SK-N-SH treated with all-trans-retinoic acid at 6 μM for 48 hours (cell line): Measurements from ENCODE around the gene ITIH1.

Experiments
- BACH2 ChIP-seq: fragments of 250-450 bp; sonication (Bioruptor Pico); IDR thresholded peaks from 2 replicates; pipeline ENCODE4 v1.9.0; 2021; ENCODE audit warnings: mild to moderate bottlenecking, borderline replicate concordance
- CREB5 ChIP-seq: fragments of 250-450 bp; sonication (Bioruptor Pico); IDR thresholded peaks from 2 replicates; pipeline ENCODE4 v1.5.1; 2020; ENCODE audit warnings: low read depth, mild to moderate bottlenecking, moderate library complexity
- GLIS3 ChIP-seq: fragments of 250-450 bp; sonication (Bioruptor Pico); IDR thresholded peaks from 2 replicates; pipeline ENCODE4 v1.5.0; 2020; ENCODE audit warnings: mild to moderate bottlenecking, moderate library complexity
- ISL1 ChIP-seq: fragments of 250-450 bp; sonication (Bioruptor Pico); IDR thresholded peaks from 2 replicates; pipeline ENCODE4 v2.1.2; 2022; ENCODE audit warnings: mild to moderate bottlenecking, moderate library complexity
- PATZ1 ChIP-seq: fragments of 250-450 bp; sonication (Bioruptor Pico); IDR thresholded peaks from 2 replicates; pipeline ENCODE4 v1.8.0; 2020; ENCODE audit warnings: mild to moderate bottlenecking, moderate library complexity, borderline replicate concordance
- POU6F1 ChIP-seq: fragments of 250-450 bp; sonication (Bioruptor Pico); IDR thresholded peaks from 2 replicates; pipeline ENCODE4 v1.8.0; 2021; ENCODE audit warnings: low read depth, mild to moderate bottlenecking, moderate library complexity, borderline replicate concordance
- PPARA ChIP-seq: fragments of 250-450 bp; sonication (Bioruptor Pico); IDR thresholded peaks from 2 replicates; pipeline ENCODE4 v1.5.0; 2020; ENCODE audit warnings: mild to moderate bottlenecking, borderline replicate concordance
- SNAI2 ChIP-seq: fragments of 250-450 bp; sonication (Bioruptor Pico); IDR thresholded peaks from 2 replicates; pipeline ENCODE4 v1.5.0; 2020; ENCODE audit warnings: mild to moderate bottlenecking, moderate library complexity
- TOX ChIP-seq: fragments of 250-450 bp; sonication (Bioruptor Pico); IDR thresholded peaks from 2 replicates; pipeline ENCODE4 v1.8.0; 2021; ENCODE audit warnings: mild to moderate bottlenecking, moderate library complexity, borderline replicate concordance
- TSHZ2 ChIP-seq: fragments of 250-450 bp; sonication (Bioruptor Pico); IDR thresholded peaks from 2 replicates; pipeline ENCODE4 v1.5.0; 2020; ENCODE audit warnings: mild to moderate bottlenecking, moderate library complexity
- ZFP3 ChIP-seq: fragments of 250-450 bp; sonication (Bioruptor Pico); IDR thresholded peaks from 2 replicates; pipeline ENCODE4 v1.5.0; 2020; ENCODE audit warnings: mild to moderate bottlenecking, moderate library complexity
- ZFP30 ChIP-seq: fragments of 450-650 bp; formaldehyde crosslinking; IDR thresholded peaks from 2 replicates; pipeline ENCODE4 v1.5.0; 2022; ENCODE audit warnings: mild to moderate bottlenecking, moderate library complexity
- ZNF565 ChIP-seq: fragments of 450-650 bp; formaldehyde crosslinking; conservative IDR thresholded peaks from 2 replicates; pipeline ENCODE4 v1.5.0; 2020; ENCODE audit warnings: low read depth, mild to moderate bottlenecking, moderate library complexity
- ZNF8 ChIP-seq: fragments of 450-650 bp; formaldehyde crosslinking; IDR thresholded peaks from 2 replicates; pipeline ENCODE4 v1.5.0; 2020; ENCODE audit warnings: mild to moderate bottlenecking, moderate library complexity

GRCh38 chr3:52819936-52820335 lies 42.5 kb downstream of the ITIH1 start:
- no peak for TF ChIP-seq ZFP30
- no peak for TF ChIP-seq CREB5 (CRISPR knock-in tag)
- TF ChIP-seq PATZ1 (CRISPR knock-in tag): no peak
- TF ChIP-seq ZNF565 (CRISPR knock-in tag): no peak
- TF ChIP-seq TSHZ2 (CRISPR knock-in tag): no peak
- no peak for TF ChIP-seq POU6F1 (CRISPR knock-in tag)
- TF ChIP-seq ISL1 (CRISPR knock-in tag): no peak
- no peak for TF ChIP-seq SNAI2 (CRISPR knock-in tag)
- TF ChIP-seq TOX (CRISPR knock-in tag): no peak
- no peak for TF ChIP-seq BACH2 (CRISPR knock-in tag)
- no peak for TF ChIP-seq PPARA (CRISPR knock-in tag)
- no peak for TF ChIP-seq GLIS3 (CRISPR knock-in tag)
- no peak for TF ChIP-seq ZFP3 (CRISPR knock-in tag)
- no peak for TF ChIP-seq ZNF8 (CRISPR knock-in tag)
